Measurements from ENCODE around the gene MRPL24.

MRPL24 gene

GRCh38 chr1:156711011-156711817 lies 29.7 kb downstream of the MRPL24 start:
- DNase-seq (ENCODE audit: low read depth, low spot score) = no peak
- CTCF ChIA-PET = interaction anchor here (0.9 to 49.8 kb wide), 7 partner anchors 6 to 180 kb away, joined by 4 to 2951 read pairs (median 7); partner anchors contain the start of genes CRABP2, INSRR, ISG20L2 and METTL25B
- TF ChIP-seq, protein P1, sequence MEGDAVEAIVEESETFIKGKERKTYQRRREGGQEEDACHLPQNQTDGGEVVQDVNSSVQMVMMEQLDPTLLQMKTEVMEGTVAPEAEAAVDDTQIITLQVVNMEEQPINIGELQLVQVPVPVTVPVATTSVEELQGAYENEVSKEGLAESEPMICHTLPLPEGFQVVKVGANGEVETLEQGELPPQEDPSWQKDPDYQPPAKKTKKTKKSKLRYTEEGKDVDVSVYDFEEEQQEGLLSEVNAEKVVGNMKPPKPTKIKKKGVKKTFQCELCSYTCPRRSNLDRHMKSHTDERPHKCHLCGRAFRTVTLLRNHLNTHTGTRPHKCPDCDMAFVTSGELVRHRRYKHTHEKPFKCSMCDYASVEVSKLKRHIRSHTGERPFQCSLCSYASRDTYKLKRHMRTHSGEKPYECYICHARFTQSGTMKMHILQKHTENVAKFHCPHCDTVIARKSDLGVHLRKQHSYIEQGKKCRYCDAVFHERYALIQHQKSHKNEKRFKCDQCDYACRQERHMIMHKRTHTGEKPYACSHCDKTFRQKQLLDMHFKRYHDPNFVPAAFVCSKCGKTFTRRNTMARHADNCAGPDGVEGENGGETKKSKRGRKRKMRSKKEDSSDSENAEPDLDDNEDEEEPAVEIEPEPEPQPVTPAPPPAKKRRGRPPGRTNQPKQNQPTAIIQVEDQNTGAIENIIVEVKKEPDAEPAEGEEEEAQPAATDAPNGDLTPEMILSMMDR (IDR thresholded peaks at IDR 0.05; ENCODE audit: insufficient read depth, low read length, missing control alignments) = no peak
- POLR2A ChIA-PET = interaction anchor here (1.0 kb wide), 1 partner anchor 12 kb away, joined by 3 read pairs; no protein-coding TSS in a partner anchor
- H3K4me3 ChIP-seq (ENCODE audit: low read depth, low read length) = no peak overlapping the region

- POLR2A ChIA-PET = no interaction called here
- no peak for DNase-seq (ENCODE audit: low read depth, low spot score)
These were observed 31.0 kb downstream of the MRPL24 start for GRCh38 chr1:156709757-156710489.

GRCh38 chr1:156709031-156709430 lies 31.9 kb downstream of the MRPL24 start:
- TF ChIP-seq, protein P1 (IDR thresholded peaks at IDR 0.05; ENCODE audit: insufficient read depth, low read length, missing control alignments) = no peak
- ChIA-PET POLR2A (no interaction called here), CTCF (interaction anchor here (0.9 to 49.8 kb wide), 4 partner anchors 8 to 50 kb away, joined by 4 to 2951 read pairs (median 1478); partner anchors contain the start of genes CRABP2, ISG20L2, METTL25B and NES)
- no peak for DNase-seq (ENCODE audit: low read depth, low spot score)
- H3K4me3 ChIP-seq (ENCODE audit: low read depth, low read length) = no peak overlapping the region

More at GRCh38 chr1:156709757-156710489, 31.0 kb downstream of the MRPL24 start:
- CTCF ChIA-PET = interaction anchor here (0.8 to 49.8 kb wide), 5 partner anchors 7 to 183 kb away, joined by 3 to 2951 read pairs (median 27); partner anchors contain the start of genes CRABP2, ISG20L2, METTL25B and NES
- H3K4me3 ChIP-seq (ENCODE audit: low read depth, low read length) = no peak overlapping the region
- TF ChIP-seq, protein P1 (IDR thresholded peaks at IDR 0.05; ENCODE audit: insufficient read depth, low read length, missing control alignments) = no peak

DNA sequence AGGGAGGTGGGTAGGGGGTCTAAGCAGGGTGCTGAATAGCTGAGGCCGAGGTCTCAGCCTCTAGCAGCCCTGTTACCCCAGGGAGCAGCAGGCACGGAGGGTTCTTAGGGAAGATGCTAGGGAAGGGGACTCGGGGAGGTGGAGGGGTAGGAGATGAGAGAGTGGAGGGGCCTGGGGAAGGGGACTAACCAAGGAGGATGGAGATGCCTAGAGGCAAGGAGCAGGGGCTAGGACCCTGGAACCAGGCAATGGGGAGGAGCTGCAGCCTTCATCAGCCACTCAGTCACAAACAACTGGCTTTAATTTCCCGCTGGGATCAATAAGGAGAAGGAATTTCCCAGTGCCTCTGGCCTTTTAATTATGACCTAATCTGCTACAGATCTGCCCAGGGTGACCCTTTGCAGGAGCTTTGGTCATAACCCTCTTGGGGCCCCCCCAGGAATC lies 32.6 kb downstream of the MRPL24 start:
- H3K4me3 ChIP-seq (ENCODE audit: low read depth, low read length) = no peak overlapping the region
- no peak for DNase-seq (ENCODE audit: low read depth, low spot score)
- POLR2A ChIA-PET = interaction anchor here (1.4 kb wide), 1 partner anchor 33 kb away, joined by 4 read pairs; no protein-coding TSS in a partner anchor
- TF ChIP-seq, protein P1 (IDR thresholded peaks at IDR 0.05; ENCODE audit: insufficient read depth, low read length, missing control alignments) = no peak
- CTCF ChIA-PET = interaction anchor here (0.7 to 49.8 kb wide), 6 partner anchors 9 to 152 kb away, joined by 3 to 2951 read pairs (median 4); partner anchors contain the start of genes CRABP2, ISG20L2, METTL25B and NES

- POLR2A ChIA-PET = interaction anchor here (1.1 to 1.4 kb wide), 2 partner anchors 21 to 34 kb away, joined by 3 to 4 read pairs; partner anchors contain the start of genes ISG20L2 and METTL25B
- no peak for DNase-seq (ENCODE audit: low read depth, low spot score)
- CTCF ChIA-PET = interaction anchor here (0.5 to 49.8 kb wide), 16 partner anchors 10 to 220 kb away, joined by 3 to 2951 read pairs (median 4); partner anchors contain the start of genes CRABP2, ISG20L2, METTL25B and NES
- no peak overlapping the region for H3K4me3 ChIP-seq (ENCODE audit: low read depth, low read length)
- TF ChIP-seq, protein P1 (IDR thresholded peaks at IDR 0.05; ENCODE audit: insufficient read depth, low read length, missing control alignments) = no peak
These were observed 33.3 kb downstream of the MRPL24 start for GRCh38 chr1:156707417-156708217.

Measured in AG04449 (cell line).